K562 (cell line): ENCODE data around the gene TIMM17B. TPM values are rescaled to one million over a fixed set of nuclear protein-coding genes. Genes with fewer than 3 reads are reported as not detected.
A peak's percentile ranks its signal among the peaks of the same experiment; 100 is the strongest.

ENCODE experiments used
- ATAC-seq: fragments of 200-7000 bp; cut with Tn5 transposase; 3 replicates; pipeline ENCODE4 v1.9.1; 2020; ENCODE audit warnings: moderate library complexity
- BruUV-seq: library from RNA; stranded (reverse); fragments of 400-500 nt; replicated peaks from 2 replicates; lab custom pipeline; 2021; lab: Mats Ljungman, UMichigan
- CTCF ChIA-PET: fragments of 300-600 bp; formaldehyde crosslinking; extraction: SDS; loops from one replicate; lab custom pipeline; 2021; ENCODE audit warnings: low intra/inter-chr PET ratio; lab: Yijun Ruan, JAX
- POLR2A ChIA-PET: fragments of 300-600, 350-650 bp; sonication (Branson Sonifier 250); formaldehyde crosslinking; extraction: SDS; loops from one replicate; lab custom pipeline; 2021; ENCODE audit warnings: antibody characterized with exemption, inconsistent platforms; lab: Yijun Ruan, JAX
- DNase-seq, 4 experiments: peaks; one replicate each; pipeline versions ENCODE4 v3.0.0 to v3.0.0-alpha.2; 2011 to 2018; ENCODE audit warnings: low spot score in 3 of 4, mixed read lengths in 3 of 4; ENCODE audit errors: extremely low read depth in 1 of 4
- FAIRE-seq: peaks from 2 replicates; lab custom pipeline; 2011; peaks lifted over from hg19 to GRCh38; lab: Jason Lieb, UNC
- H2AFZ ChIP-seq: 2 replicates; pipeline ENCODE4 v1.6.0; 2011; ENCODE audit warnings: low read depth, low read length, control low read depth, inconsistent platforms
- H3K27ac ChIP-seq: fragments of 200-600 bp; 3 replicates; pipeline ENCODE4 v1.8.0; 2011; ENCODE audit warnings: low read depth, mild to moderate bottlenecking, control low read depth, inconsistent platforms, low read length, moderate library complexity, mixed read lengths; ENCODE audit errors: extremely low read depth
- H3K27me3 ChIP-seq, 2 experiments: fragments of 300-600 bp in 1 of 2; 2 replicates in 1 of 2; 3 replicates in 1 of 2; pipeline versions ENCODE4 v1.6.0 to v1.8.0; 2011; ENCODE audit warnings: inconsistent platforms in 2 of 2, low read length in 2 of 2, mild to moderate bottlenecking in 1 of 2, mixed read lengths in 1 of 2, moderate library complexity in 1 of 2; ENCODE audit not compliant: control insufficient read depth in 2 of 2, insufficient read depth in 2 of 2
- H3K36me3 ChIP-seq: fragments of 300-600 bp; 3 replicates; pipeline ENCODE4 v1.8.0; 2011; ENCODE audit warnings: mild to moderate bottlenecking, low read length, inconsistent platforms; ENCODE audit not compliant: control insufficient read depth, insufficient read depth
- H3K4me1 ChIP-seq, 2 experiments: fragments of 200-600 bp in 1 of 2; replicated peaks in 1 of 2; 2 replicates in 1 of 2; 3 replicates in 1 of 2; pipeline versions ENCODE4 v1.5.1 to v1.8.0; 2011; ENCODE audit warnings: inconsistent platforms in 2 of 2, low read length in 2 of 2, mild to moderate bottlenecking in 1 of 2, mixed read lengths in 1 of 2, moderate library complexity in 1 of 2; ENCODE audit not compliant: control insufficient read depth in 2 of 2, insufficient read depth in 2 of 2
- H3K4me2 ChIP-seq: 2 replicates; pipeline ENCODE4 v1.6.1; 2011; ENCODE audit warnings: low read length, control low read depth, inconsistent platforms, mixed read lengths; ENCODE audit not compliant: insufficient read depth
- H3K4me3 ChIP-seq: fragments of 200-600 bp; sonication (generic), shearing (Covaris generic); 2 replicates; pipeline ENCODE4 v1.5.1; 2016; ENCODE audit warnings: control low read depth, inconsistent platforms
- H3K79me2 ChIP-seq: fragments of 200-600 bp; 3 replicates; pipeline ENCODE4 v1.8.0; 2011; ENCODE audit warnings: low read length, inconsistent platforms; ENCODE audit not compliant: control insufficient read depth, insufficient read depth
- H3K9ac ChIP-seq, 2 experiments: 2 replicates each; pipeline versions ENCODE4 v1.6.0 to v1.6.1; 2011; ENCODE audit warnings: low read depth in 2 of 2, low read length in 2 of 2, control low read depth in 1 of 2, inconsistent platforms in 1 of 2, mild to moderate bottlenecking in 1 of 2, mixed read lengths in 1 of 2; ENCODE audit not compliant: insufficient read depth in 1 of 2
- H3K9me1 ChIP-seq: one replicate; pipeline ENCODE4 v1.6.0; 2011; ENCODE audit warnings: inconsistent platforms, mild to moderate bottlenecking, low read length, moderate library complexity; ENCODE audit not compliant: control insufficient read depth, insufficient read depth
- H3K9me3 ChIP-seq: replicated peaks from 2 replicates; pipeline ENCODE4 v1.5.1; 2011; ENCODE audit warnings: low read depth, low read length, inconsistent platforms; ENCODE audit not compliant: control insufficient read depth, insufficient read depth
- H4K20me1 ChIP-seq: replicated peaks from 2 replicates; pipeline ENCODE4 v1.6.1; 2011; ENCODE audit warnings: low read length, inconsistent platforms, mixed read lengths; ENCODE audit not compliant: control insufficient read depth, insufficient read depth
- ARID3A ChIP-seq: IDR thresholded peaks from 2 replicates; pipeline ENCODE4 v1.6.1; 2012; ENCODE audit warnings: low read depth, low read length, improper control_type of control experiment, borderline replicate concordance
- ATF7 ChIP-seq: fragments of 450-650 bp; IDR thresholded peaks from 2 replicates; pipeline ENCODE4 v1.7.1; 2014; ENCODE audit warnings: mild to moderate bottlenecking, moderate library complexity
- CREB5 ChIP-seq: fragments of 250-450 bp; sonication (Bioruptor Pico); IDR thresholded peaks from 2 replicates; pipeline ENCODE4 v1.5.0; 2020; ENCODE audit warnings: mild to moderate bottlenecking
- ERF ChIP-seq: fragments of 450-650 bp; formaldehyde crosslinking; IDR thresholded peaks from 2 replicates; pipeline ENCODE4 v1.4.0; 2020; ENCODE audit warnings: mild to moderate bottlenecking, mixed read lengths
- GABPB1 ChIP-seq: sonication (generic); formaldehyde crosslinking; IDR thresholded peaks from 2 replicates; pipeline ENCODE4 v1.8.0; 2022; ENCODE audit warnings: mild to moderate bottlenecking, missing genetic modification reagents
- MAFF ChIP-seq: IDR thresholded peaks from 2 replicates; pipeline ENCODE4 v1.6.1; 2012; ENCODE audit warnings: low read length, improper control_type of control experiment
- MYNN ChIP-seq, 2 experiments: sonication (generic); formaldehyde crosslinking in 1 of 2; IDR thresholded peaks; 2 replicates each; pipeline versions ENCODE4 v1.5.0 to v1.6.1; 2016 to 2020; ENCODE audit warnings: antibody characterized with exemption in 1 of 2, missing genetic modification reagents in 1 of 2
- PCBP1 ChIP-seq: fragments of 200-400 bp; formaldehyde crosslinking; IDR thresholded peaks from 2 replicates; pipeline ENCODE4 v1.6.1; 2018; ENCODE audit warnings: mild to moderate bottlenecking, low read depth, low read length; ENCODE audit not compliant: poor library complexity, severe bottlenecking
- SIN3A ChIP-seq, 2 experiments: fragments of 150-350 bp in 1 of 2; IDR thresholded peaks; 2 replicates each; pipeline ENCODE4 v1.6.1; 2011 to 2016; ENCODE audit warnings: borderline replicate concordance in 2 of 2, low read depth in 2 of 2, low read length in 2 of 2, mild to moderate bottlenecking in 2 of 2, moderate library complexity in 2 of 2; ENCODE audit not compliant: control insufficient read depth in 1 of 2
- TFAP4 ChIP-seq: sonication (generic); formaldehyde crosslinking; IDR thresholded peaks from 2 replicates; pipeline ENCODE4 v1.8.0; 2022; ENCODE audit warnings: missing genetic modification reagents, mild to moderate bottlenecking, moderate library complexity, borderline replicate concordance
- THAP7 ChIP-seq: fragments of 250-450 bp; sonication (Bioruptor Pico); IDR thresholded peaks from 2 replicates; pipeline ENCODE4 v1.5.0; 2021
- ZNF586 ChIP-seq: fragments of 450-650 bp; formaldehyde crosslinking; conservative IDR thresholded peaks from 2 replicates; pipeline ENCODE4 v1.4.0; 2020; ENCODE audit warnings: mild to moderate bottlenecking, moderate library complexity
- WGBS: fragments of 100-300 bp; shearing (Covaris generic); methylation state at CpG from one replicate; pipeline ENCODE4 v1.1.6; 2016; ENCODE audit warnings: low coverage, mixed read lengths; ENCODE audit not compliant: insufficient coverage; ENCODE audit errors: missing lambda C conversion rate; 5-methylcytosine and 5-hydroxymethylcytosine counted together
- in situ Hi-C: fragments of 300-500 bp; cut with MboI; formaldehyde crosslinking; loops from 4 replicates; pipeline ENCODE4 v1.15.0; 2018; ENCODE audit warnings: inconsistent platforms, mixed read lengths
- intact Hi-C: fragments of 100-400 bp; cut with micrococcal nuclease; formaldehyde crosslinking; loops from 2 replicates; pipeline ENCODE4 v1.14.2; 2022
- polyA plus RNA-seq, 8 experiments: library from polyadenylated mRNA; depleted of rRNA in 4 of 8; stranded (reverse) in 5 of 8; unstranded in 3 of 8; fragments of >200 nt; fragmentation: Nextera tagmentation in 2 of 8; fragmentation: Illumina TruSeq in 1 of 8; extraction: Ambion mirVana in 2 of 8; extraction: Trizol in 1 of 8; gene quantifications; 2 replicates each; pipeline versions ENCODE4 v1.2.1 to v1.2.3, GENCODE V29; 2011 to 2014; ENCODE audit warnings: inconsistent platforms in 1 of 8, missing spikeins in 1 of 8
- total RNA-seq, 7 experiments: library from RNA; depleted of rRNA in 6 of 7; stranded (reverse); fragments of >200 nt in 6 of 7; fragmentation: Illumina TruSeq in 2 of 7; extraction: Trizol in 2 of 7; gene quantifications; 2 replicates each; pipeline versions ENCODE4 v1.2.1 to v1.2.3, GENCODE V29; 2011 to 2021; ENCODE audit warnings: low replicate concordance in 1 of 7

TIMM17B gene
- total and polyA plus RNA-seq, 9 of the 15 experiments (the other 6 are each of a cell fraction or from before 2014, with no cell fraction given): 9.9 to 184 (median 115) TPM

- Histone ChIP-seq H3K36me3 (peaks cover 65% of the 10 kb centered on the region), H3K27me3 (no peaks in the 10 kb centered on the region; a peak in 1 of 5 replicates), H3K9me1 (no peaks in the 10 kb centered on the region), H2AFZ (no peak overlapping the region), H3K27ac (no peak overlapping the region), H3K4me2 (no peak overlapping the region), H3K79me2 (peaks cover 73% of the 10 kb centered on the region), H4K20me1 (peaks cover 40% of the 10 kb centered on the region), H3K4me1 (peaks cover 34 to 36% of the 10 kb centered on the region in 2 experiments), H3K4me3 (no peak overlapping the region), H3K9ac (peak overlapping the region in 1 of 2 experiments; percentile 50; a peak in 1 of 4 replicates), H3K9me3 (no peaks in the 10 kb centered on the region)
- POLR2A ChIA-PET: no interaction called here
- BruUV-seq: TSS peak; percentile 3
- in situ Hi-C loops: no loop called here
- ATAC-seq: no peak
- intact Hi-C loops: loop anchor here (5.0 to 10.0 kb wide), 2 partner anchors 151 to 279 kb away; partner anchors contain the start of gene GLOD5
- 80% methylated on average over 5 of the region's 5 CpGs for WGBS
- DNase-seq: no peak
- no peak for FAIRE-seq
- CTCF ChIA-PET: no interaction called here
- no peak for TF ChIP-seq ATF7
- no peak for TF ChIP-seq PCBP1
- TF ChIP-seq GABPB1 (CRISPR knock-in tag): no peak
- TF ChIP-seq MYNN (IDR thresholded peaks at IDR 0.05): peak; percentile 95
- peak; percentile 67; the same call in 1 of the 2 replicates for TF ChIP-seq MYNN (CRISPR knock-in tag; IDR thresholded peaks at IDR 0.05)
- TF ChIP-seq CREB5 (CRISPR knock-in tag): no peak
- no peak for TF ChIP-seq THAP7 (CRISPR knock-in tag)
- TF ChIP-seq ERF (CRISPR knock-in tag): no peak
- no peak for TF ChIP-seq ZNF586 (CRISPR knock-in tag)
- TF ChIP-seq TFAP4 (CRISPR knock-in tag): no peak
- TF ChIP-seq ARID3A: no peak
- no peak for TF ChIP-seq SIN3A (IDR thresholded peaks at IDR 0.05; ENCODE audit: borderline replicate concordance in 2 of 2, control insufficient read depth in 1 of 2, low read depth in 2 of 2, low read length in 2 of 2)
- no peak for TF ChIP-seq MAFF
Measured at GRCh38 chrX:48913605-48914366, 16.2 kb upstream of the TIMM17B start.
